Osteocyte (in vitro differentiated cells): Measurements from ENCODE around the gene HDAC3. TPM values are rescaled to one million over a fixed set of nuclear protein-coding genes. Genes with fewer than 3 reads are reported as not detected.

Source experiments
- DNase-seq: peaks from one replicate; pipeline ENCODE4 v3.0.0; 2021; ENCODE audit warnings: mixed read lengths; ENCODE audit not compliant: unreplicated experiment; ENCODE audit errors: extremely low spot score
- H3K27ac Mint-ChIP-seq: one replicate; pipeline ENCODE4 v1.8.0; 2021; ENCODE audit warnings: mild to moderate bottlenecking, mixed read lengths; ENCODE audit not compliant: unreplicated experiment
- H3K27me3 Mint-ChIP-seq: one replicate; pipeline ENCODE4 v1.8.0; 2021; ENCODE audit warnings: mixed read lengths; ENCODE audit not compliant: unreplicated experiment
- H3K36me3 Mint-ChIP-seq: one replicate; pipeline ENCODE4 v1.8.0; 2021; ENCODE audit warnings: mixed read lengths; ENCODE audit not compliant: unreplicated experiment
- H3K4me1 Mint-ChIP-seq: one replicate; pipeline ENCODE4 v1.8.0; 2021; ENCODE audit warnings: mixed read lengths; ENCODE audit not compliant: unreplicated experiment
- H3K4me3 Mint-ChIP-seq: one replicate; pipeline ENCODE4 v1.8.0; 2021; ENCODE audit warnings: mild to moderate bottlenecking, moderate library complexity, mixed read lengths; ENCODE audit not compliant: unreplicated experiment
- H3K9me3 Mint-ChIP-seq: one replicate; pipeline ENCODE4 v1.8.0; 2021; ENCODE audit warnings: mixed read lengths; ENCODE audit not compliant: unreplicated experiment
- CTCF ChIP-seq: fragments of 200-600 bp; sonication (generic); IDR thresholded peaks from 2 replicates; pipeline ENCODE4 v1.5.0; 2021; ENCODE audit warnings: antibody characterized with exemption, mild to moderate bottlenecking, moderate library complexity
- total RNA-seq: library from RNA; stranded (reverse); gene quantifications from 2 replicates; pipeline ENCODE4 v1.2.1, GENCODE V29; 2021

HDAC3 gene
- total RNA-seq, 1 donor from 2014 or later: 67.9 TPM

GRCh38 chr5:141668601-141669265 lies 32.1 kb upstream of the HDAC3 start:
- Mint-ChIP-seq H3K27ac (no peak overlapping the region), H3K36me3 (no peaks in the 10 kb centered on the region), H3K27me3 (no peaks in the 10 kb centered on the region), H3K9me3 (no peaks in the 10 kb centered on the region), H3K4me3 (no peak overlapping the region), H3K4me1 (no peaks in the 10 kb centered on the region)
- no peak for TF ChIP-seq CTCF
- no peak for DNase-seq

GRCh38 chr5:141665995-141666940 lies 29.6 kb upstream of the HDAC3 start:
- TF ChIP-seq CTCF: no peak
- Mint-ChIP-seq H3K36me3 (no peaks in the 10 kb centered on the region), H3K9me3 (no peaks in the 10 kb centered on the region), H3K27me3 (no peaks in the 10 kb centered on the region), H3K27ac (no peak overlapping the region), H3K4me3 (no peak overlapping the region), H3K4me1 (no peaks in the 10 kb centered on the region)
- no peak for DNase-seq

GRCh38 chr5:141664733-141665461 lies 28.2 kb upstream of the HDAC3 start:
- Mint-ChIP-seq H3K4me3 (no peak overlapping the region), H3K4me1 (no peaks in the 10 kb centered on the region), H3K27me3 (no peaks in the 10 kb centered on the region), H3K27ac (no peak overlapping the region), H3K9me3 (no peaks in the 10 kb centered on the region), H3K36me3 (no peaks in the 10 kb centered on the region)
- peak; percentile 91 for TF ChIP-seq CTCF
- peak; percentile 91 for DNase-seq

- DNase-seq: no peak
- Mint-ChIP-seq H3K36me3 (no peaks in the 10 kb centered on the region), H3K4me3 (no peak overlapping the region), H3K27me3 (no peaks in the 10 kb centered on the region), H3K4me1 (no peaks in the 10 kb centered on the region), H3K9me3 (no peaks in the 10 kb centered on the region), H3K27ac (no peak overlapping the region)
- TF ChIP-seq CTCF: no peak
Measured at GRCh38 chr5:141663506-141663905, 26.9 kb upstream of the HDAC3 start.
